IMR-90 (cell line): Measurements from ENCODE around the gene IFI27L2.

Experiments
- CEBPB ChIP-seq: IDR thresholded peaks from 2 replicates; pipeline ENCODE4 v1.6.1; 2012; ENCODE audit warnings: low read depth, low read length, improper control_type of control experiment
- POLR2A ChIP-seq: IDR thresholded peaks from 2 replicates; pipeline ENCODE4 v1.6.1; 2012; ENCODE audit warnings: mild to moderate bottlenecking, low read depth, low read length
- RCOR1 ChIP-seq: IDR thresholded peaks from 2 replicates; pipeline ENCODE4 v1.6.1; 2012; ENCODE audit warnings: mild to moderate bottlenecking, low read length, improper control_type of control experiment; ENCODE audit not compliant: insufficient replicate concordance
- RFX5 ChIP-seq: IDR thresholded peaks from 2 replicates; pipeline ENCODE4 v1.8.0; 2012; ENCODE audit warnings: low read depth, mild to moderate bottlenecking, low read length, moderate library complexity
- TF ChIP-seq, protein P1 (sequence below): conservative IDR thresholded peaks from 2 replicates; pipeline ENCODE4 v1.5.1; 2012; ENCODE audit warnings: mild to moderate bottlenecking, low read depth, low read length, improper control_type of control experiment

GRCh38 chr14:94104731-94105130 lies 24.7 kb downstream of the IFI27L2 start:
- TF ChIP-seq, protein P1, sequence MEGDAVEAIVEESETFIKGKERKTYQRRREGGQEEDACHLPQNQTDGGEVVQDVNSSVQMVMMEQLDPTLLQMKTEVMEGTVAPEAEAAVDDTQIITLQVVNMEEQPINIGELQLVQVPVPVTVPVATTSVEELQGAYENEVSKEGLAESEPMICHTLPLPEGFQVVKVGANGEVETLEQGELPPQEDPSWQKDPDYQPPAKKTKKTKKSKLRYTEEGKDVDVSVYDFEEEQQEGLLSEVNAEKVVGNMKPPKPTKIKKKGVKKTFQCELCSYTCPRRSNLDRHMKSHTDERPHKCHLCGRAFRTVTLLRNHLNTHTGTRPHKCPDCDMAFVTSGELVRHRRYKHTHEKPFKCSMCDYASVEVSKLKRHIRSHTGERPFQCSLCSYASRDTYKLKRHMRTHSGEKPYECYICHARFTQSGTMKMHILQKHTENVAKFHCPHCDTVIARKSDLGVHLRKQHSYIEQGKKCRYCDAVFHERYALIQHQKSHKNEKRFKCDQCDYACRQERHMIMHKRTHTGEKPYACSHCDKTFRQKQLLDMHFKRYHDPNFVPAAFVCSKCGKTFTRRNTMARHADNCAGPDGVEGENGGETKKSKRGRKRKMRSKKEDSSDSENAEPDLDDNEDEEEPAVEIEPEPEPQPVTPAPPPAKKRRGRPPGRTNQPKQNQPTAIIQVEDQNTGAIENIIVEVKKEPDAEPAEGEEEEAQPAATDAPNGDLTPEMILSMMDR, result no peak
- TF ChIP-seq RCOR1, result no peak
- TF ChIP-seq POLR2A, result no peak
- no peak for TF ChIP-seq CEBPB
- TF ChIP-seq RFX5, result no peak
